ENCODE data around the gene MSRB1.

DNA sequence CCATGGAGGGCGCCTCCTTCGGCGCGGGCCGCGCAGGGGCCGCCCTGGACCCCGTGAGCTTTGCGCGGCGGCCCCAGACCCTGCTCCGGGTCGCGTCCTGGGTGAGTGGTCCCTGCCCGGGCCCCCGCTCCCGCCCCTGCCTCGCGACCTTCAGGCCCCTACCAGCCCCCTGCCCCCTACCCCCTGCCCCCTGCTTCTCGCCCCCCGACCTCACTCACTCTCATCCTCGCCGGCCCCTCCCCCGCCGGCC is 47.0 kb upstream of the MSRB1 start:
- TF ChIP-seq CTCF (IDR thresholded peaks at IDR 0.05; ENCODE audit: control extremely low read depth in 1 of 3, insufficient read depth in 1 of 3, low read depth in 1 of 3, low read length in 3 of 3) (no peak), TBP (IDR thresholded peaks at IDR 0.05; ENCODE audit: low read depth, low read length) (no peak), ATF2 (IDR thresholded peaks at IDR 0.05; ENCODE audit: low read length) (no peak), TAF1 (IDR thresholded peaks at IDR 0.05; ENCODE audit: low read depth, low read length) (no peak), HDAC6 (IDR thresholded peaks at IDR 0.05; ENCODE audit: low read depth, low read length) (no peak)

All from H1 (cell line).